Fibroblast of skin of left biceps (primary cell): Measurements from ENCODE around the gene JAKMIP2.
A peak's percentile ranks its signal among the peaks of the same experiment; 100 is the strongest.
"Not testable (repeated sequence)": the region's sequence is repeated elsewhere in the genome, so short reads cannot be mapped to it uniquely, and the experiment has no call there.

ENCODE experiments used
- DNase-seq, 2 experiments: peaks; one replicate each; pipeline ENCODE4 v3.0.0-alpha.2; 2013; ENCODE audit warnings: low read depth in 2 of 2

The JAKMIP2 gene

DNA sequence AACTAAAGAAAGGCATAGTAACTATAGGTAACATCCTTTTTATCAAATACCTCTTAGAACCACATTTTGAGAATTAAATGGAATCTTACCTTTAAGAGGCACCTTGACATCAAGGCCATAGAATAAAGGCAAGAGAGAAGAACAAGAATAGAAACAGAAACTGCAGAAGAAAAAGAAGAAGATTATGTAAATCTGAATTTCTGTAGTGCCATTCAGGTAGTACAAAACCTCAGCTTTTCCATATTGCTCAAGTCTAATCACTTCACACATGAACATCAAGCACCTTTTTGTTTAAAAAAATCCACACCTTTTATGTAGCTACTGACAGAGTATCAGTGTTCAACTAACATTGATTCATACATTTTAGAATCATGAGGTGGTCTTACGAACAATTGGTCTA, 180.9 kb downstream of the JAKMIP2 start:
- no peak for DNase-seq

DNA sequence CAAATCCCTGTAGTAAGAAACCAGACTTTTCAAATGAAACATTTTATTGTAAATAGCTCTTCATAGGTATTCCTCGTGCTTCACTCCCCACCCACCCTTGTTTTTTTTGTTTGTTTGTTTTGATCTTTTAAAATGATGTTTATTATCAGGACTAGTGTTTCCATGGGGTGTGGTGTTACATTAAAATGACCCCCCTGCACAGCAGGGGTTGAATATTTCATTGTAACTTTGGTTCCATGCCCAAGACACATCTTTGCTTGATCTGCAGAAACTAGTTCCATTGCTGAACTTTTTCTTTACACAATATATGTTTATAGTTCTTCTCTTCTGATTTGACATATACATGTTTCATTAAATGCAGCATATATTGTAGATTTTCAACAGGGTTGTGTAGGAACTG, 191.4 kb downstream of the JAKMIP2 start:
- no peak for DNase-seq

DNA sequence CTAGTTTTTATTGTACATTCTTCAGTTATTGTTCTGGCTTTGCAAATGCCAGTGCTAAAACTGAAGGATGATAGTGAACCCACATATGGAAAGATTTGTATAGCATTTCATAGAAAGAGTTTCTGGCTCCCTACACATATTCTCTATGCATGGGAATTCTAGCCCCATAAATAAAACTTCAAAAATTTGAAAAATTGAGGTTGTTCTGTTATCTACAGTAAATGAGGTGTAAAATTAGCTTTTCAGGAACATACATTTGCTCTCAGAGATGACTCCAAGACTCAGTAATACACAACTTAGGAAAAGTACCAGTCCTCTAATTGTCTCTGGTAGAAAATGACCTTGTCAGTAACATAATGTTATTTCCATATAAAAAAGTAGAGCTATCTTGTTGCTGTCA, 192.4 kb downstream of the JAKMIP2 start:
- DNase-seq: no peak

DNA sequence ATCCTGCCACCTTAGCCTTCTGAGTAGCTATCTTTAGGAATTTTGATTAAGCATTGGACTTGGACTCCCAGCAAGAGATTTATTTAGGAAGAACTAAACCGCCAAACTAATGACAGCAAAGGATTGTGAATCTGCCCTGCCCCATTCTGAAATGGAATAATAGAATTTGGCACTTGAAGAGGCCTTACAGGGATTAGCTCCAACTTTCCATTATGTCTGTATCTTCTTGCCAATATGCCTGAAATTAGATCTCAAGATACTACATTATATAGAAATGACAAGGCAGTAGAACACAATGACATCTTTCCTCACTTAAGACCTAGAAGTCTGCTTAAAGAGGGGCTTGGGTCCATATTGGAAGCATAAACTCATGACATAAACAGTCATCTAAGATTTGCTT, 195.7 kb downstream of the JAKMIP2 start:
- DNase-seq: no peak

DNA sequence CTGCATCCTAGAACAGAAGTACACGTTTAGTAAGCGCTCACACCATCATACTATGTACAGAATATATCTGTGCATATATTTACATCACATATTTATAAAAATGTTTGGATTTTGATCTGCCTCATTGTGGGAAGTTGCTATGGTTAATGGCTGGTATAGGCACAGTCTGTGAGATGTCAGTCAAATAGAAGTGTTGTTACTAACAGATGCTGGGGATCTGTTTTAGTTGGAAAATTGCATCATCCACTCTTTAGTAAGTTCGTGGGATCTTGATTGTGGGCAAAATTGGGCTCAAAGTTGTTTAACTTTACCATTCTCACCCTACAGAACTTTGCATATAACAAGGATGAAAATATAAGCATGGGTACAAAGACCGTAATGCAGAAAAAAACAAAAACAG, 196.3 kb downstream of the JAKMIP2 start:
- DNase-seq: no peak

DNA sequence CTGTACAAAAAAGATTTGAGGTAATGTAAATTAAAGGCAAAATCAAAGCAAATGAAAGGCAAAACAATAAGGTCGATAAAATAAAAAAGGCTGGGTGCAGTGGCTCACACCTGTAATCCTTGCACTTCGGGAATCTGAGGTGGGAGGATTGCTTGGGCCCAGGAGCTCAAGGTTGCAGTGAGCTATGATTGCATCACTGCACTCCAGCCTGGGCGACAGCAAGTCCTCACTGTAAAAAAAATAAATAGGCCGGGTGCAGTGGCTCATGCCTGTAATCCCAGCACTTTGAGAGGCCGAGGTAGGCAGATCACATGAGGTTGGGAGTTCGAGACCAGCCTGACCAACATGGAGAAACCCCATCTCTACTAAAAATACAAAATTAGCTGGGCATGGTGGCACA, 200.3 kb downstream of the JAKMIP2 start:
- DNase-seq: not testable (repeated sequence)

DNA sequence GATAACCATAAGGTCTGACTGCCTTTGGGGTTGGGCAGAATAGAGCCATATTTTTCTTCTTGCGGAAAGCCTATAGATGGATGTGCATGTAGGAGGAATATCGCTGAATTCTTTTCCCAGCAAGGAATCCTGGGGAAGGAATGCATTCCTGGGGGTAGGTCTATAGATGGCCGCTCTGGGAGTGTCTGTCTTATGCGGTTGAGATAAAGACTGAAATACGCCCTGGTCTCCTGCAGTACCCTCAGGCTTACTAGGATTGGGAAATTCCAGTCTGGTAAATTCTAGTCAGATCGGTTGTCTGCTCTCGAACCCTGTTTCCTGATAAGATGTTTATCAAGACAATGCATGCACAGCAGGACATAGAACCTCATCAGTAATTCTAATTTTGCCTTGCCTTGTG, 202.1 kb downstream of the JAKMIP2 start:
- not testable (repeated sequence) for DNase-seq

DNA sequence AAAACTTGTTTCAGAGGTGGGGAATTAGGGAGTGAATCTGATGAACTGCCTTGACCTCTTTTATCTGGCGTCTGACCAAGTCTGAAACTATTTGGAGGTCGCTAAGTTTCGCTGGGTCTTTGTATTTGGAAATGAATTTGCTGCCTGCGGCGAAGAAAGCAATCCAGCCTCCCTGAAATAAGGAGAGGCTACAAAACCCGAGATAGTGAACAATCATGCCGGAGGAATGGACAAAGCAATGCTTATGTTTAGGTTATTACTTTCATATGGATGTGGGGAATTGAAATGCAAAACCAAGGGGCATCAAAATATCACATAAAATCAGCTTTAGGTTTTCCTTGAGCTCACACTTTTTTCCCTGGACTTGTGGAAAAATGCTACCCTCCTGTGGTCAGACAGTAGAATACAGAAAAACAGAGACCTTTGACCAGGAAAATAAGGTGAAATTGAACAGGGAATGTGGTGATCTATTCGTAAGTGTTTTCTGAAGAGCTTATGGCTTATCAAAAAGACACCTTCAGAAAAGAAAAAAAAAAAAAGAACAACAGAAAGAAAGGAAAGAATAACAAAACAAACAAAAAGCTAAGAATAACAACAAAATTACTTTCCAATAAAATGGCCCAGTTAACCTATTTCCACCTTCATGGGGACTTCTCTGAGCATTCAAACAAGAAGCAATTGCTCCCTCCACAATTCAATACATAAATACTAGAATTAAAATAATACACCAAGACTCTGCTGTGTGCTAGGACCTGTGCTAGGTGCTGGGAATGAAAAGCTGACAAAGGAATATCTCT, 204.1 kb downstream of the JAKMIP2 start:
- peak; percentile 24 to 34 for DNase-seq

DNA sequence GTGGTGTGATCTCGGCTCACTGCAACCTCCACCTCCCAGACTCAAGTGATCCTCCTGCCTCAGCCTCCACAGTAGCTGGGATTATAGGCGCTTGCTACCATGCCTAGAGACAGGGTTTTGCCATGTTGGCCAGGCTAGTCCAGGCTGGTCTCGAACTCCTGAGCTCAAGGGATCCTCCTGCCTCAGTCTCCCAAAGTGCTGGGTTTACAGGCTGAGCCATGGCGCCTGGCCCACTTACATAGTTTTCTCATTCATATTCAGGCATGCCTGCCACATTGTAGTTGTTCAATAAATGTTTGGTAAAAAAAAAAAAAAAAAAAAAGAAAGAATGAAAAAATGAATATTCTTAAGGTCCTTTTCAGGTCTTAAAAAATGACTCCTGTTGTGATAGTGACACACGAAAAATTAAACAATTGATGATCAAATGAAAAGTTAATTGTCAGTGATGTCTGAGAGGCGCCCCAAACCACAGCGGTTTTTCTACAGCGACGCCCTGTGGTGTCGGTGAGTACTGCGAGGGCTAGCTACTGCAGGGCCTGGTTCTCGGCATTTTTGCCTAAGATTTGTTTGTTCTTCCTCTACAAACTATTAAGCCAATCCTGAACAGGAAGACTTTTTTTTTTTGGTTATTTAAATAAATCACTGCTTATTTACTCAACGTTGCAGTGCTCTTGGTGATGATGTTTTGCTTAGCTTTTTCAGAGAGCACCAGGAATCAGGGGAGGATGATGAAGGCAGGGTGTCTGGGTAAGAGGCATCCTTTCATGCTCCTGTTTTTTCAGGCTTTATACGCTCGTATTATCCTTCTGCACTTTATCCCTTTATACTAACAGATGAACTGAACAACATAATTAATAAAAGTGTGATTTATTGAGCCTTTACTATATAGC, 205.6 kb downstream of the JAKMIP2 start:
- DNase-seq: no peak

DNA sequence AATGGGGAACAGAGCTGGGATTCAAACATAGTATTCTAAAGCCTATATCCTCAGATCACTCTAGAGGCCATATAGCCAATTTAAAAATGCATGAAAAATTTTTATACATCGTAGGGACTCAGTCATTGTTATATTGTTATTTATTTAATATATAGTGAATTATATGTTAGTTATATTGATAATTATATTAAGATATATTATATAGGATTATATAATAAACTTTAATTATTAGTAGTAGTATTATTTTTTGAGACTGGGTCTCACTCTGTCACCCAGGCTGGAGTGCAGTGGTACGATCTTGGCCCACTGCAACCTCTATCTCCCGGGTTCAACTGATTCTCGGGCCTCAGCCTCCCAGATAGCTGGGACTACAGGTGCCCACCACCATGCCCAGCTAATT, 206.9 kb downstream of the JAKMIP2 start:
- no peak for DNase-seq

DNA sequence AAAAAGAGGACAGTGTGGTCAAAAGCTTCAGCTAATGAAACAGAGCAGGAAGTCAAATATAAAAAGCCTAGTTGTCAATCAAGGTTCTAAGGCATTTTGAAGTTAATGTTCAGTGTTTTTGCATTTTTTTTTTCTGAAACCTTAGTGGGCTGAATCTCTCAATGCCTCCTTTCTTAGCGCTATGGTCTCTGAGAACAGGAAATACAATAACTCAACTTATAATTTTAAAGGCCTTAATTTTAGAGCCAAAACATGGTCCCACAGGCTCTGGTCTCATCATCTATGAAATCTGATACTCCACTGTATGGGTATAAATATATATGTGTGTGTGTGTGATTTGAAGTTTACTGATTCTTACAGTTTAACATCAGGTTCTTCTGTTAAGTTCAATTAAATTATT, 209.3 kb downstream of the JAKMIP2 start:
- DNase-seq: no peak

DNA sequence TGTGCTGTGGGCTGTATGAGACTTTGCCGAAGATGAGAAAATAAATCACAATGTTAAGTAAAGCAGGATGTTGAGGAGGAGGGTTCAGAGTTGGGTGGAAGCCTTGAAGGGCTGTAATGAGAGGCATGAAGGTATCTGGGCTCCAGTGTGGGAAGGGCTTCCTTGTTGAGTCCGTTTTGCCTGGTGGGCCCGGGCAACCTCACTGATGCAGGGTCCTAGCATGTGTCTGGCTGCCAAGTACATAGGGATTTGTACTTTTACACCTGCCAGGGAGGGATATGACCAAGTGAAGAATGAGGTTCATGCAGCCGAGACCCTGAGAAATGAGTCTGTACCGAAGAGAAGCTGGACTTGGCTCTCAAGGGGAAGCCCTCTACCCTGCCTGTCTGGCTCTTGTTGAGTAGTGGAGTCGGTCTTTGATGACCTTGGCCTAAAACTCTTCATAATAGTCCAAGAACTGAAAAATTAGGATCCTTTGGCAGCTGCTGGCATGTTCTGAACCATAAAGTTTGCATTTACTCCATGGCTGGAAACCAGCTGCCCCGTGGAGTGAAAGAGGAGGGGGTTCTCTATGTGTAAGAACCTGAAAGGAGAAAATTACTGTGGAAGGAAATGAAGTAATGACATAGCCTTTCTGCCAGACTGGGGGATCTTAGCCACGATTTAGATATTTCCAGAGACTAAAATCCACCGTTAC, 213.7 kb downstream of the JAKMIP2 start:
- DNase-seq: no peak

DNA sequence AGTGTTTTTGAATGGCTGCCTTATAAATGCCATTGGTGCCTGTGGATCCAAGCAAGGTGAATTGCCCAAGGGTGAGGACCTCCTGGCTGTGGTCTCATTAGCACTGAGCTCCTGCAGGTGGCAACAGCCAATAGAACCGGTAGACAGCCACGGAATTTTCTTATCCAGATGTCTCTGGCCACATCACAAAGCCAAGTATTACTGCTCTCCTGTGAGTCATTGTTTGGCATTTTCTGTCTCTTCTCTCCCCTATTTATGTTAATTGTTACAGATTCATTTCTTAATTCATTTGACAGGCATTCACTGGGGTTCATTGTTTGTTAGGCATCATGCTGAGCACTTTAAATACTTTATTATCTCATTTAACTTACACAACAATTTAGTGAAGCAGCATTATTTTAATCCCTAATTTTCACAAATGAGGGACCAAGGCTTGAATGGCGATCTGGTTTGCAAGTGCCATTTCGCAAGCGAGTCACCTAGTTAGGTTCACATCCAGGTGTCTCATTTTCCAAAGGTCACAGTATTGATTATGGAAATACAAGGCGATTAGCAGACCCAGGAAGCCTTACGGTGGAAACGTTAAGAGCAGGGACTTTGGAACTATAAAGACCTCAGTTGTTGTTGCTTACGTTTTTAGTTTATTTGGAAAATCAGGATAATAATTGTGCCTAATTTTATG, 214.5 kb downstream of the JAKMIP2 start:
- DNase-seq: peak; percentile 19 to 36

DNA sequence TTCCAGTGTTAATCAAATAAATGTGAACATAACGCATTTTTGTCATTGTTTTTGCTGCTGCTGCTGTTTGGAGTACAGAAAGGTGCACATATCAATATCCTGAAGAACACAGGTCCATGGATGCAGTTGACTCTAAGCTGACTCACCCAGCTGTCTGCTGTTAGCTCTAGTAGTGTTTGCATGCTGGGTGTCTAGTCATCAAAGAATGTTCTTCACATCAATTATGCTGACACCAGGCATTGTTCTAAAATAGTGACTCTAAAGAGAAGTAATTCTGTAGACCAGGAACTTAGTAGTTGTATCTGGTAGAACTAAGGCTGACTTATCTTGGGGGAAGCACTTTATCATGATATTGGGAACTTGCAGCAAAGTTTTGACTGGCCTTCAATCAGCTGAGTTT, 217.0 kb downstream of the JAKMIP2 start:
- no peak for DNase-seq

DNA sequence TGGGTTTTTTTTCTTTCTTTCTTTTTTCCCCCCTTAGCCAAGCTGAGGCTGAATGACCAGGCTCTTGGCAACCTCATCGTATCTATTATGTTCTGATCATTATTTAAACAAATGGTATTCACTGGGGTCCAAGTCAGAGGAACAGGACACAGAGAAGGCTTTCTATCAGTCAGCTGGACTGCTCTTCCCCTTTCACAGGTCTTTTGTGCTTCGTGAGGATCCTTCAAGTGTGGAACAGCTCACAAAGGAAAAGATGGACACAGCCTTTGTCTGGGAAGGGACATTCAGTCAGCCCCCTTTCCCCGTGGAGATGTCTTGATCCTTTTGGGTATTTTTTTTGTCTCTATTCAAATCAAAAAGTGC, 218.4 kb downstream of the JAKMIP2 start:
- no peak for DNase-seq

DNA sequence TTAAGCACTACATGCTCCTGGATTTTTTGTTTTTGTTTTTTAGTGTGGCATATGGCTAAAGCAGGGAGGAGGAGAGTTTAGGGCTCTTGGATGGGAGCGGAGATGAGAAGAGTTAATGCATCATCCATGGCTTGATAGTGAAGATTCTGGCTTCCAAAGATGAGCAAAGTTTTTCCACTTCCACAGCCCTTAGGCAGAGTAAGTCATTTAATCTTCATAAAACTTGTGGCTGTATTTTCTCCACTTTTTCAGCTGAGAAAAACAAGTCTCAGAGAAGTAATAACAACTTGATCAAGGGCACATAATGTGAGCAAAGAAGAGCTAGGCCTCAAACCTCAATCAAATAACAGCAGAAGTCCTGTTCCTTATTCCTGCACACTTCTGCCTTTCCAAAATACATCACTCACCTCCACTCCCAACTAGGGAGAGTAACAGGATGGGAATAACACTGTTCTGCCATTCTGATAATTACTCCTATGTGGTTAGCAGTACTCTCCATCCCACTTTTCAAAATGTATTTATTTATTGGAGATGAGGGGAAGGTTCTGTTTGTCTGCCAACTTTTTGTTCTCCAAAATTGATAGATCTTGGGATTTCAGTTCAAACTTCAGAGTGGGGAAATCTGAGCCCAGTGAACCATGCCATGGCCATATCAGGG, 218.9 kb downstream of the JAKMIP2 start:
- DNase-seq: no peak

DNA sequence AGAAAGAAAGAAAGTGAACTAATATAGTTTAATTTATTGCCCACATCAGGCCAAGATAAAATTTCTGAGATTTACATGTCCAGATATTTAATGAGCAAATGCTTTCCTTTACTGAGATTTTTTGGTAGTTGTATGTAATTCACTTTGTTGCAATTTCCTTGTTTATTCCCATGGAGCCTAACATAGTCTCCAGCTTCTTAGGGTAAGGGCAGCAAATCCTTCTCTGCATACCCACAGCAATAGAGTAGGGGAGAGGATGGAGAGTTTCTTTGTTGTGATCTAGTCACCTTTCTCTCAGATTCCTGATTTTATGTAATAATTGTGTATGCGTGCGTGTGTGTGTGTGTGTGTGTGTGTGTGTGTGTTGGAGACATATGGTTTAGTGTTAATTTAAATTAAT, 221.1 kb downstream of the JAKMIP2 start:
- no peak for DNase-seq

DNA sequence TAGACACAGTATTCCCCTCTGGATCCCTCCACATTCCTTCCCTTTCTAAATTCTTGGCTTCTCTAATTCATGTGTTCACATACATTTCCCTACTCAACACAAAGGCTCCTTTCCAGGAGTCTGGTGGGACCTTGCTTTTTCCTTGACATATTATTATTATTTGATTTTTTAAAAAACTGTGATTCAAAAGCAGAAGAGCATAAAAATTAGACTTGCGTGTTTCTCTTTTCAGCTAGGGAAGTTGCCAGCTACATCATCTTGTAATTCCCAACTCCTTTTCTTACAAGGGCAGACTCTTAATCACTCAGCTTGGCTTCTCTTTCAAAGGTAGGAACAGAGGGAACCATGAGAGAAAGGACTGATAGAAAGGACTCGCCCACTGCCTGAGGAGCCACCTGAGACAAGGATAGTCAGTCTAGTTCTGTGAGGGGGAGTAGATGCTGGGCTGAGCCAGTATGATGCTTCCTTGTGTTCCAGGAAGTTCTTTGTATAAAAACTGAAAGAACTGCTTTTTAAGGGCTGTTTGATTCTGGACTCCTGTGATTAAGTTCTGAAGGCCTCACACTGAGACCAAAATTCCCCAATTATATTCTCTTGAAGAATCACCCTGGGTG, 221.7 kb downstream of the JAKMIP2 start:
- DNase-seq: no peak

DNA sequence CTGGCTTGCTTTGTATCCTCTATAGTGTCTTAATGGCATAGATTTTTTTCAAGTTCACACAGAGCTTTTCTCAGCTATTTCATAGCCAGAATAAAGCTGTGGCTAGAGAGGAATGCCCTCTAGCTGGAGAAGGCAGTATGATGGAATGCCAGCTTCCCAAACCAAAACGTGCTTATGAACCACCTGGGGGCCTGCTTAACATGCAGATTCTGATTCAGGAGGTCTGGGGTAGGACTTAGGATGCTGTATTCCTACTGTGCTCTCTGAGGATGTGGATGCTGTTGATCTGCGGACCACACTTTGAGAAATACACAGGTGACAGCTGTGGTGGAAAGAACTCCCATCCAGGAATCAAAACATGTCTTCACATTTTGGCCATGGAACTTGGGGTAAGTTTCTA, 222.8 kb downstream of the JAKMIP2 start:
- no peak for DNase-seq

DNA sequence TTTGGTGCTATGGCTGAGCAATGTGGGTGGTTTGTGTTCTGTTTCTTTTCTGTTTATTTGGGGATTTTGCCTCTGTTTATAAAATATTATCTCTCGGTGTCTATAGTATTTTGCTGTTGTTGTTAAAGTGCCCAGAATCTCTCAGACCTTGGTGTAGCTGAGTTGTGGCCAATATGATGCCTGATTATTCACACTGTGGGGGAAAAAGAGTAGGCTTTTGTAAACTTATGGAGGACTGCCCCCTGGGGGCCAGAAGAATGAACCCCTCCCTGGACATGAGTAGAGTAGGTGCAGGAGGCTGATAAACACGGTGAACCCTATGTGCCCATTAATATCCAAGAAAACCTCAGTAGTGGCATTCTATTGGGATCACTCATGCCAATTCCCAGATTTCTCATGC, 223.7 kb downstream of the JAKMIP2 start:
- peak in 1 of 2 experiments; percentile 32 for DNase-seq
